Measurements from ENCODE around the gene FRAT1. TPM values are rescaled to one million over a fixed set of nuclear protein-coding genes. Genes with fewer than 3 reads are reported as not detected.

The FRAT1 gene, protein sequence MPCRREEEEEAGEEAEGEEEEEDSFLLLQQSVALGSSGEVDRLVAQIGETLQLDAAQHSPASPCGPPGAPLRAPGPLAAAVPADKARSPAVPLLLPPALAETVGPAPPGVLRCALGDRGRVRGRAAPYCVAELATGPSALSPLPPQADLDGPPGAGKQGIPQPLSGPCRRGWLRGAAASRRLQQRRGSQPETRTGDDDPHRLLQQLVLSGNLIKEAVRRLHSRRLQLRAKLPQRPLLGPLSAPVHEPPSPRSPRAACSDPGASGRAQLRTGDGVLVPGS
- total RNA-seq (25.3 and 27.8 TPM in 2 replicates), polyA plus RNA-seq (5.1 and 6.4 TPM in 2 replicates), polyA minus RNA-seq (28.0 and 29.1 TPM in 2 replicates)
- 15.3 TPM for total RNA-seq (2013)

GRCh38 chr10:97318772-97319651, at the start of gene FRAT1:
TSS of gene FRAT1 (plus strand) at chr10:97319271. CDS start at chr10:97319454, 183 bp downstream.
- H3K27me3 Mint-ChIP-seq, result no peaks in the 10 kb centered on the region
- H3K4me2 ChIP-seq (replicated peaks; ENCODE audit: low read depth, low read length, poor library complexity, severe bottlenecking), result peak within 1 kb of the TSS; percentile 89
- CTCF ChIA-PET, result interaction anchor here (0.6 to 2.6 kb wide), 11 partner anchors 8 to 84 kb away, joined by 3 to 31 read pairs (median 5); partner anchors contain the start of genes FRAT2 and RRP12

More at GRCh38 chr10:97318772-97319651, at the start of gene FRAT1:
- Histone ChIP-seq H3K36me3 (replicated peaks in 1 of 2; ENCODE audit: control extremely low read depth in 1 of 2, control insufficient read depth in 1 of 2, extremely low read depth in 1 of 2, insufficient read depth in 2 of 2, low read length in 1 of 2) (no peaks in the 10 kb centered on the region), H2AFZ (ENCODE audit: insufficient read depth, low read depth, low read length, poor library complexity, severe bottlenecking) (peak within 1 kb of the TSS; percentile 87), H4K20me1 (ENCODE audit: control insufficient read depth, insufficient read depth, low read length, poor library complexity, severe bottlenecking) (peaks cover 19% of the 10 kb centered on the region), H3K4me3 (ENCODE audit: control extremely low read depth in 1 of 5, extremely low read depth in 1 of 5, insufficient read depth in 1 of 5, low read depth in 2 of 5, low read length in 4 of 5) (peak within 1 kb of the TSS; percentile 57 to 86 (median 79)), H3K9me3 (ENCODE audit: control extremely low read depth in 1 of 3, control insufficient read depth in 2 of 3, insufficient read depth in 1 of 3, low read length in 2 of 3) (no peaks in the 10 kb centered on the region), H3K79me2 (ENCODE audit: control insufficient read depth, insufficient read depth, low read length) (peaks cover 21% of the 10 kb centered on the region), H3K27ac (ENCODE audit: low read length in 2 of 2) (peak within 1 kb of the TSS; percentile 97 to 100), H3K9ac (ENCODE audit: low read length) (peak within 1 kb of the TSS; percentile 97), H3K27me3 (replicated peaks in 1 of 4; ENCODE audit: control extremely low read depth in 1 of 4, control insufficient read depth in 3 of 4, insufficient read depth in 4 of 4, low read length in 3 of 4) (no peaks in the 10 kb centered on the region), H3K4me1 (ENCODE audit: control insufficient read depth in 2 of 2, insufficient read depth in 2 of 2, low read length in 2 of 2) (peaks cover 18 to 28% of the 10 kb centered on the region in 2 donors)
- no peaks in the 10 kb centered on the region for H3K9me3 Mint-ChIP-seq (ENCODE audit: insufficient read depth)
- TF ChIP-seq, protein P1, sequence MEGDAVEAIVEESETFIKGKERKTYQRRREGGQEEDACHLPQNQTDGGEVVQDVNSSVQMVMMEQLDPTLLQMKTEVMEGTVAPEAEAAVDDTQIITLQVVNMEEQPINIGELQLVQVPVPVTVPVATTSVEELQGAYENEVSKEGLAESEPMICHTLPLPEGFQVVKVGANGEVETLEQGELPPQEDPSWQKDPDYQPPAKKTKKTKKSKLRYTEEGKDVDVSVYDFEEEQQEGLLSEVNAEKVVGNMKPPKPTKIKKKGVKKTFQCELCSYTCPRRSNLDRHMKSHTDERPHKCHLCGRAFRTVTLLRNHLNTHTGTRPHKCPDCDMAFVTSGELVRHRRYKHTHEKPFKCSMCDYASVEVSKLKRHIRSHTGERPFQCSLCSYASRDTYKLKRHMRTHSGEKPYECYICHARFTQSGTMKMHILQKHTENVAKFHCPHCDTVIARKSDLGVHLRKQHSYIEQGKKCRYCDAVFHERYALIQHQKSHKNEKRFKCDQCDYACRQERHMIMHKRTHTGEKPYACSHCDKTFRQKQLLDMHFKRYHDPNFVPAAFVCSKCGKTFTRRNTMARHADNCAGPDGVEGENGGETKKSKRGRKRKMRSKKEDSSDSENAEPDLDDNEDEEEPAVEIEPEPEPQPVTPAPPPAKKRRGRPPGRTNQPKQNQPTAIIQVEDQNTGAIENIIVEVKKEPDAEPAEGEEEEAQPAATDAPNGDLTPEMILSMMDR (IDR thresholded peaks at IDR 0.05), result no peak
- TF ChIP-seq EZH2 (IDR thresholded peaks at IDR 0.05; ENCODE audit: borderline replicate concordance, insufficient read depth, low read depth, low read length, poor library complexity, severe bottlenecking), result no peak
- H3K4me1 Mint-ChIP-seq, result peaks cover 33% of the 10 kb centered on the region
- under 1% methylated on average over 71 of the region's 79 CpGs for WGBS (ENCODE audit: insufficient coverage)
- peak within 1 kb of the TSS; percentile 100 for H3K27ac Mint-ChIP-seq
- ATAC-seq (ENCODE audit: low read depth) (peak; percentile 68), DNase-seq (peak; percentile 98)
- H3K4me3 Mint-ChIP-seq, result peak within 1 kb of the TSS; percentile 98
- intact Hi-C loops (cut with micrococcal nuclease), result loop anchor here (2.0 kb wide), 1 partner anchor 40 kb away; no protein-coding TSS in a partner anchor
- POLR2A ChIA-PET, result interaction anchor here (2.4 to 2.6 kb wide), 2 partner anchors 14 to 82 kb away, joined by 12 to 32 read pairs; partner anchors contain the start of genes FRAT2 and RRP12
